ENCODE results near the gene BAHD1.

- TF ChIP-seq POLR2A (IDR thresholded peaks at IDR 0.05; ENCODE audit: low read length) (no peak), GATA1 (IDR thresholded peaks at IDR 0.05; ENCODE audit: low read depth, low read length) (no peak)
Measured at GRCh38 chr15:40500568-40501330, 60.0 kb downstream of the BAHD1 start.
